DOHH2 (cell line): ENCODE measurements around the gene CGNL1.

Experiments used
- EZH2phosphoT487 ChIP-seq: fragments of 200-600 bp; sonication (generic); IDR thresholded peaks from 2 replicates; pipeline ENCODE4 v1.6.1; 2017; ENCODE audit warnings: borderline replicate concordance, mild to moderate bottlenecking, antibody characterized with exemption, low read length, moderate library complexity, mixed read lengths
- TF ChIP-seq, protein P1 (sequence below): fragments of 200-600 bp; sonication (generic); IDR thresholded peaks from one replicate; pipeline ENCODE4 v1.5.1; 2014; ENCODE audit warnings: antibody characterized with exemption, mild to moderate bottlenecking, low read depth, low read length; ENCODE audit not compliant: poor library complexity, severe bottlenecking

DNA sequence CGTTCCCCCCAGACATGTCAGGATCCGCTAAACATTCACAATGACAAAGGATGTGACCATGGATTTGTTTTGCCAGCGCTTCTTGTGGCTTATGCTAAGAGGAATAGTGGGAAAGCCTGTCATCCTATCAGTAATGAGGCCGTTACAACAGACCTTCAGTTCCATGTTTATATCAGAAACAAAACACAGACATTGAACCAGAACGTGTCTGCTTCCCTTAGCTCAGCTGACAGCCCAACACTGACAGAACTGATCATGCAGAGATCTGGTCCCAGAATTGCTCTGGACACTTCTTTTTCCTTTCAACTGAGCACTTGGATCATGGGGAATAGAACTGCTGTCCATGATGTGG, 157.1 kb downstream of the CGNL1 start:
- TF ChIP-seq, protein P1, sequence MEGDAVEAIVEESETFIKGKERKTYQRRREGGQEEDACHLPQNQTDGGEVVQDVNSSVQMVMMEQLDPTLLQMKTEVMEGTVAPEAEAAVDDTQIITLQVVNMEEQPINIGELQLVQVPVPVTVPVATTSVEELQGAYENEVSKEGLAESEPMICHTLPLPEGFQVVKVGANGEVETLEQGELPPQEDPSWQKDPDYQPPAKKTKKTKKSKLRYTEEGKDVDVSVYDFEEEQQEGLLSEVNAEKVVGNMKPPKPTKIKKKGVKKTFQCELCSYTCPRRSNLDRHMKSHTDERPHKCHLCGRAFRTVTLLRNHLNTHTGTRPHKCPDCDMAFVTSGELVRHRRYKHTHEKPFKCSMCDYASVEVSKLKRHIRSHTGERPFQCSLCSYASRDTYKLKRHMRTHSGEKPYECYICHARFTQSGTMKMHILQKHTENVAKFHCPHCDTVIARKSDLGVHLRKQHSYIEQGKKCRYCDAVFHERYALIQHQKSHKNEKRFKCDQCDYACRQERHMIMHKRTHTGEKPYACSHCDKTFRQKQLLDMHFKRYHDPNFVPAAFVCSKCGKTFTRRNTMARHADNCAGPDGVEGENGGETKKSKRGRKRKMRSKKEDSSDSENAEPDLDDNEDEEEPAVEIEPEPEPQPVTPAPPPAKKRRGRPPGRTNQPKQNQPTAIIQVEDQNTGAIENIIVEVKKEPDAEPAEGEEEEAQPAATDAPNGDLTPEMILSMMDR, result no peak
- TF ChIP-seq EZH2phosphoT487, result no peak
